H1 (cell line): ENCODE results near the gene DPP10. TPM values are rescaled to one million over a fixed set of nuclear protein-coding genes. Genes with fewer than 3 reads are reported as not detected.

Source experiments
- CTCF ChIA-PET: fragments of 300-600 bp; sonication (Branson Sonifier 250); formaldehyde crosslinking; loops from one replicate; lab custom pipeline; 2021; ENCODE audit not compliant: partially characterized antibody; lab: Charles Lee
- POLR2A ChIA-PET: fragments of 300-600 bp; sonication (Branson Sonifier 250); formaldehyde crosslinking; loops from one replicate; lab custom pipeline; 2021; ENCODE audit warnings: inconsistent platforms; ENCODE audit not compliant: partially characterized antibody; lab: Charles Lee
- DNase-seq, 2 experiments: peaks; one replicate each; pipeline versions ENCODE4 v3.0.0 to v3.0.0-alpha.2; 2010 to 2022; ENCODE audit warnings: low spot score in 2 of 2, low read depth in 1 of 2, mixed read lengths in 1 of 2
- FAIRE-seq: peaks from 2 replicates; lab custom pipeline; 2011; peaks lifted over from hg19 to GRCh38; lab: Jason Lieb, UNC
- H2AFZ ChIP-seq: 2 replicates; pipeline ENCODE4 v1.8.1; 2012; ENCODE audit warnings: low read length, inconsistent platforms
- H2AK5ac ChIP-seq: 2 replicates; pipeline ENCODE4 v1.6.1; 2013; ENCODE audit warnings: low read depth, low read length
- H2BK120ac ChIP-seq: replicated peaks from 2 replicates; pipeline ENCODE3; 2013; ENCODE audit warnings: low read depth, low read length, inconsistent platforms
- H2BK12ac ChIP-seq: 2 replicates; pipeline ENCODE4 v1.6.1; 2013; ENCODE audit warnings: low read depth, low read length
- H2BK15ac ChIP-seq: 2 replicates; pipeline ENCODE4 v1.6.1; 2013; ENCODE audit warnings: low read length
- H2BK20ac ChIP-seq: 2 replicates; pipeline ENCODE4 v1.6.1; 2013; ENCODE audit warnings: low read length
- H2BK5ac ChIP-seq: 2 replicates; pipeline ENCODE4 v1.6.1; 2013; ENCODE audit warnings: low read depth, low read length
- H3K14ac ChIP-seq: 2 replicates; pipeline ENCODE4 v1.6.1; 2013; ENCODE audit warnings: inconsistent platforms; ENCODE audit not compliant: insufficient read length
- H3K18ac ChIP-seq: 2 replicates; pipeline ENCODE4 v1.6.1; 2013; ENCODE audit warnings: low read length; ENCODE audit errors: extremely low read depth
- H3K23ac ChIP-seq: 2 replicates; pipeline ENCODE4 v1.6.1; 2013; ENCODE audit warnings: inconsistent platforms; ENCODE audit not compliant: insufficient read length
- H3K23me2 ChIP-seq: 2 replicates; pipeline ENCODE4 v1.6.1; 2013; ENCODE audit warnings: low read depth, low read length
- H3K27ac ChIP-seq: 2 replicates; pipeline ENCODE4 v1.6.1; 2011; ENCODE audit warnings: low read depth, low read length, inconsistent platforms
- H3K27me3 ChIP-seq, 4 experiments: replicated peaks in 1 of 4; 1 replicate in 1 of 4; 2 replicates in 3 of 4; pipeline versions ENCODE4 v1.6.1 to v1.8.1; 2011 to 2013; ENCODE audit warnings: low read length in 3 of 4, mild to moderate bottlenecking in 3 of 4, inconsistent platforms in 2 of 4, mixed read lengths in 2 of 4, moderate library complexity in 1 of 4; ENCODE audit not compliant: control insufficient read depth in 3 of 4, insufficient read depth in 3 of 4; ENCODE audit errors: extremely low read depth in 1 of 4
- H3K36me3 ChIP-seq, 4 experiments: 2 replicates each; pipeline versions ENCODE4 v1.6.1 to v1.8.1; 2011 to 2013; ENCODE audit warnings: mild to moderate bottlenecking in 4 of 4, low read length in 3 of 4, moderate library complexity in 2 of 4, control low read depth in 1 of 4, inconsistent platforms in 1 of 4; ENCODE audit not compliant: insufficient read depth in 4 of 4, control insufficient read depth in 2 of 4
- H3K4ac ChIP-seq: replicated peaks from 2 replicates; pipeline ENCODE3; 2013; ENCODE audit warnings: low read length, low read depth, mixed read lengths, inconsistent platforms; ENCODE audit not compliant: insufficient read length
- H3K4me1 ChIP-seq, 4 experiments: replicated peaks in 1 of 4; 1 replicate in 1 of 4; 2 replicates in 3 of 4; pipeline versions ENCODE4 v1.6.1 to v1.8.1; 2011 to 2013; ENCODE audit warnings: low read length in 3 of 4, inconsistent platforms in 2 of 4, mixed read lengths in 1 of 4; ENCODE audit not compliant: insufficient read depth in 4 of 4, control insufficient read depth in 3 of 4
- H3K4me2 ChIP-seq, 2 experiments: 2 replicates each; pipeline versions ENCODE4 v1.6.1 to v1.8.1; 2011 to 2013; ENCODE audit warnings: low read depth in 2 of 2, low read length in 2 of 2, control low read depth in 1 of 2, inconsistent platforms in 1 of 2, mild to moderate bottlenecking in 1 of 2; ENCODE audit not compliant: insufficient read depth in 1 of 2
- H3K4me3 ChIP-seq, 4 experiments: fragments of 200-600, 300-600 bp in 1 of 4; sonication (generic), shearing (Covaris generic), sonication (Bioruptor Twin) in 1 of 4; 2 replicates each; pipeline versions ENCODE4 v1.5.1 to v1.8.1; 2011 to 2016; ENCODE audit warnings: low read length in 4 of 4, low read depth in 3 of 4, control low read depth in 2 of 4, inconsistent platforms in 2 of 4, mild to moderate bottlenecking in 2 of 4, mixed read lengths in 1 of 4, moderate library complexity in 1 of 4; ENCODE audit not compliant: insufficient read depth in 2 of 4; ENCODE audit errors: extremely low read depth in 1 of 4
- H3K56ac ChIP-seq: replicated peaks from 2 replicates; pipeline ENCODE3; 2013; ENCODE audit warnings: low read depth, mild to moderate bottlenecking, mixed read lengths, low read length, inconsistent platforms; ENCODE audit not compliant: insufficient read length
- H3K79me1 ChIP-seq: 2 replicates; pipeline ENCODE4 v1.6.1; 2013; ENCODE audit warnings: low read depth, low read length, control low read depth
- H3K79me2 ChIP-seq, 2 experiments: 2 replicates each; pipeline versions ENCODE4 v1.6.1 to v1.8.1; 2012 to 2013; ENCODE audit warnings: low read length in 2 of 2, mild to moderate bottlenecking in 2 of 2, inconsistent platforms in 1 of 2; ENCODE audit not compliant: insufficient read depth in 2 of 2, control insufficient read depth in 1 of 2
- H3K9ac ChIP-seq, 4 experiments: replicated peaks in 1 of 4; 1 replicate in 1 of 4; 2 replicates in 3 of 4; pipeline versions ENCODE4 v1.6.1 to v1.8.1; 2011 to 2013; ENCODE audit warnings: low read depth in 3 of 4, low read length in 3 of 4, control low read depth in 2 of 4, mild to moderate bottlenecking in 2 of 4, moderate library complexity in 2 of 4, inconsistent platforms in 1 of 4; ENCODE audit errors: extremely low read depth in 1 of 4
- H3K9me3 ChIP-seq, 2 experiments: 2 replicates each; pipeline versions ENCODE4 v1.6.1 to v1.8.1; 2012 to 2013; ENCODE audit warnings: mild to moderate bottlenecking in 2 of 2, moderate library complexity in 2 of 2, control low read depth in 1 of 2, inconsistent platforms in 1 of 2, low read depth in 1 of 2, low read length in 1 of 2, mixed read lengths in 1 of 2; ENCODE audit not compliant: insufficient read depth in 2 of 2
- H4K20me1 ChIP-seq, 2 experiments: replicated peaks in 1 of 2; 2 replicates each; pipeline versions ENCODE3 to v1.8.1; 2011 to 2013; ENCODE audit warnings: inconsistent platforms in 2 of 2, low read length in 2 of 2, mild to moderate bottlenecking in 1 of 2; ENCODE audit not compliant: insufficient read depth in 2 of 2, control insufficient read depth in 1 of 2
- H4K5ac ChIP-seq: 2 replicates; pipeline ENCODE4 v1.6.1; 2013; ENCODE audit warnings: low read length, low read depth, mixed read lengths, inconsistent platforms; ENCODE audit not compliant: insufficient read length
- H4K8ac ChIP-seq: 2 replicates; pipeline ENCODE4 v1.8.0; 2013; ENCODE audit warnings: mild to moderate bottlenecking, moderate library complexity, low read length, inconsistent platforms; ENCODE audit not compliant: insufficient read depth; ENCODE audit errors: extremely low read depth
- H4K91ac ChIP-seq: replicated peaks from 2 replicates; pipeline ENCODE3; 2013; ENCODE audit warnings: low read length, mixed read lengths, inconsistent platforms; ENCODE audit not compliant: insufficient read length
- CBX5 ChIP-seq: fragments of 300-800, 300-1000 bp; sonication (generic); IDR thresholded peaks from 2 replicates; pipeline ENCODE4 v1.7.1; 2016; ENCODE audit warnings: antibody characterized with exemption, low read length, low read depth
- CBX8 ChIP-seq: fragments of 300-800, 300-1000 bp; sonication (generic); IDR thresholded peaks from 2 replicates; pipeline ENCODE4 v1.7.1; 2016; ENCODE audit warnings: low read depth, low read length, borderline replicate concordance
- PHF8 ChIP-seq: fragments of 200-600 bp; sonication (generic); conservative IDR thresholded peaks from 2 replicates; pipeline ENCODE4 v1.7.1; 2012; ENCODE audit warnings: low read depth, mild to moderate bottlenecking, inconsistent platforms, low read length, moderate library complexity
- WGBS, 2 experiments: shearing (Covaris generic) in 1 of 2; methylation state at CpG; one replicate each; pipeline versions ENCODE4 v1.1.6 to v1.1.7; 2013 to 2015; ENCODE audit warnings: low lambda C conversion rate in 2 of 2, mixed read lengths in 2 of 2, inconsistent platforms in 1 of 2, low coverage in 1 of 2, missing lambda C conversion rate in 1 of 2; ENCODE audit not compliant: insufficient replicate concordance in 2 of 2, insufficient coverage in 1 of 2, insufficient read length in 1 of 2; ENCODE audit errors: extremely low coverage in 1 of 2, missing lambda C conversion rate in 1 of 2; 5-methylcytosine and 5-hydroxymethylcytosine counted together
- polyA plus RNA-seq, 7 experiments: library from polyadenylated mRNA; depleted of rRNA in 3 of 7; stranded (reverse) in 5 of 7; unstranded in 2 of 7; fragments of >200 nt in 5 of 7; fragments of 200-250 nt in 2 of 7; gene quantifications; 1 replicate in 5 of 7; 2 replicates in 1 of 7; 4 replicates in 1 of 7; pipeline versions ENCODE4 v1.2.1 to v1.2.3, GENCODE V29; 2011 to 2013; ENCODE audit warnings: missing spikeins in 2 of 7, mixed read lengths in 2 of 7
- total RNA-seq: library from RNA; stranded (reverse); fragmentation: NEBNext Ultra II Directional; extraction: Animal tissue kit (Norgen Biotek cat#: 25700); gene quantifications from 2 replicates; pipeline ENCODE4 v1.2.1, GENCODE V29; 2021

The DPP10 gene
- total and polyA plus RNA-seq, 2 of the 8 experiments (the other 6 are each of a cell fraction or from before 2014, with no cell fraction given) = 3.3 to 7.2 TPM

GRCh38 chr2:115057473-115057872, 615.0 kb downstream of the DPP10 start:
- H2BK12ac ChIP-seq = no peak overlapping the region
- ChIA-PET POLR2A (no interaction called here), CTCF (no interaction called here)
- no peak overlapping the region for H4K5ac ChIP-seq
- no peak for DNase-seq
- no peaks in the 10 kb centered on the region for H3K79me1 ChIP-seq
- no peak overlapping the region for H3K9ac ChIP-seq
- H2BK120ac ChIP-seq = no peak overlapping the region
- H3K4me1 ChIP-seq = no peaks in the 10 kb centered on the region
- no peak overlapping the region for H3K4ac ChIP-seq
- no peaks in the 10 kb centered on the region for H3K9me3 ChIP-seq
- H3K27ac ChIP-seq = no peak overlapping the region
- no peak overlapping the region for H3K23ac ChIP-seq
- WGBS, 2 experiments = 98% methylated on average over 2 of the region's 2 CpGs; no CpG with 5 or more reads in 1 of the 2 experiments
- no peak for FAIRE-seq
- H3K79me2 ChIP-seq = no peaks in the 10 kb centered on the region
- no peaks in the 10 kb centered on the region for H3K36me3 ChIP-seq
- H2BK15ac ChIP-seq = no peak overlapping the region
- H3K4me2 ChIP-seq = no peak overlapping the region
- H2BK20ac ChIP-seq = no peak overlapping the region
- no peak overlapping the region for H2AK5ac ChIP-seq
- TF ChIP-seq PHF8 (no peak), CBX8 (no peak), CBX5 (no peak)
- H2BK5ac ChIP-seq = no peak overlapping the region
- no peak overlapping the region for H4K91ac ChIP-seq
- H2AFZ ChIP-seq = no peak overlapping the region
- H4K20me1 ChIP-seq = no peaks in the 10 kb centered on the region
- H3K23me2 ChIP-seq = no peaks in the 10 kb centered on the region
- no peak overlapping the region for H3K4me3 ChIP-seq
- H4K8ac ChIP-seq = no peak overlapping the region
- no peak overlapping the region for H3K56ac ChIP-seq
- H3K14ac ChIP-seq = no peak overlapping the region
- H3K18ac ChIP-seq = no peak overlapping the region
- H3K27me3 ChIP-seq = no peaks in the 10 kb centered on the region
